Measurements from ENCODE around the gene TXNDC8. TPM values are rescaled to one million over a fixed set of nuclear protein-coding genes. Genes with fewer than 3 reads are reported as not detected.

The TXNDC8 gene
- total RNA-seq, 1 experiment from 2014 or later: not detected

DNA sequence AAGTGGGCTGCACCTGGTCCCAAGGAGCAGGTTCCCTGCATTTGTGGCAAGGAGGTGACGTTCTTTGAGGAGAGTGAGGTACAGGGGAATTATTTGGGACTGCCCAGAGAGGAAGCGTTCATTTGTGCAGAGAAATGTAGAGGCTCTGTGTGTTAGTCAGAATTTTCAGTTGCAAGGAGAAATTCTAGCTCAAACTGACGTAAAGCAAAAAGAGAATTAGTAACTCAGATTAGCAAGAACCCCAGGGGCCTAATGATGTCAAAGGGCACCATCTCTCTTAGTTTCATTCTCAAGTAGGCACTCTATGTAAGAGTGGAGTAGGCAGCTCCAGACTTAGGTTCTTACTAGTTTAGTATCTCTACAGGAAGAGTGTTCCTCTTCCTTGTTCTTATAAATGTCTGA lies 79.0 kb downstream of the TXNDC8 start:
- ChIA-PET CTCF (no interaction called here), POLR2A (no interaction called here)
- H3K4me1 ChIP-seq (ENCODE audit: control insufficient read depth, insufficient read depth, low read length): peaks cover 8% of the 10 kb centered on the region; the same call in 1 of the 2 replicates
- no peak overlapping the region for H3K4me3 ChIP-seq (ENCODE audit: low read depth in 2 of 2, low read length in 2 of 2)
- in situ Hi-C loops (cut with HindIII; ENCODE audit: low pct_unique_long_range_greater_than_20kb, low sequenced_read_pairs) (no loop called here), intact Hi-C loops (cut with micrococcal nuclease; ENCODE audit: unreplicated experiment) (no loop called here)
- no peaks in the 10 kb centered on the region for H3K27me3 ChIP-seq (ENCODE audit: control insufficient read depth, insufficient read depth, low read length)
- H3K9me3 ChIP-seq (ENCODE audit: control insufficient read depth, insufficient read depth, low read depth, low read length): no peaks in the 10 kb centered on the region
- ATAC-seq (no peak), DNase-seq (ENCODE audit: low read depth, low spot score) (no peak)
- BruUV-seq (replicated peaks): no TSS peak
- H3K27ac ChIP-seq (ENCODE audit: low read length): no peak overlapping the region
- H3K36me3 ChIP-seq (ENCODE audit: control insufficient read depth, insufficient read depth, low read length): no peaks in the 10 kb centered on the region; the same call in 1 of the 2 replicates
- no peak for TF ChIP-seq TCF7L2 (IDR thresholded peaks at IDR 0.05; ENCODE audit: low read depth, low read length)
- TF ChIP-seq, protein P1, sequence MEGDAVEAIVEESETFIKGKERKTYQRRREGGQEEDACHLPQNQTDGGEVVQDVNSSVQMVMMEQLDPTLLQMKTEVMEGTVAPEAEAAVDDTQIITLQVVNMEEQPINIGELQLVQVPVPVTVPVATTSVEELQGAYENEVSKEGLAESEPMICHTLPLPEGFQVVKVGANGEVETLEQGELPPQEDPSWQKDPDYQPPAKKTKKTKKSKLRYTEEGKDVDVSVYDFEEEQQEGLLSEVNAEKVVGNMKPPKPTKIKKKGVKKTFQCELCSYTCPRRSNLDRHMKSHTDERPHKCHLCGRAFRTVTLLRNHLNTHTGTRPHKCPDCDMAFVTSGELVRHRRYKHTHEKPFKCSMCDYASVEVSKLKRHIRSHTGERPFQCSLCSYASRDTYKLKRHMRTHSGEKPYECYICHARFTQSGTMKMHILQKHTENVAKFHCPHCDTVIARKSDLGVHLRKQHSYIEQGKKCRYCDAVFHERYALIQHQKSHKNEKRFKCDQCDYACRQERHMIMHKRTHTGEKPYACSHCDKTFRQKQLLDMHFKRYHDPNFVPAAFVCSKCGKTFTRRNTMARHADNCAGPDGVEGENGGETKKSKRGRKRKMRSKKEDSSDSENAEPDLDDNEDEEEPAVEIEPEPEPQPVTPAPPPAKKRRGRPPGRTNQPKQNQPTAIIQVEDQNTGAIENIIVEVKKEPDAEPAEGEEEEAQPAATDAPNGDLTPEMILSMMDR (IDR thresholded peaks at IDR 0.05): no peak
- TF ChIP-seq SIN3A (IDR thresholded peaks at IDR 0.05; ENCODE audit: borderline replicate concordance, insufficient read depth, low read depth, low read length): no peak
- TF ChIP-seq POLR2AphosphoS5 (IDR thresholded peaks at IDR 0.05; ENCODE audit: low read depth, low read length): no peak
- TF ChIP-seq, protein P2, sequence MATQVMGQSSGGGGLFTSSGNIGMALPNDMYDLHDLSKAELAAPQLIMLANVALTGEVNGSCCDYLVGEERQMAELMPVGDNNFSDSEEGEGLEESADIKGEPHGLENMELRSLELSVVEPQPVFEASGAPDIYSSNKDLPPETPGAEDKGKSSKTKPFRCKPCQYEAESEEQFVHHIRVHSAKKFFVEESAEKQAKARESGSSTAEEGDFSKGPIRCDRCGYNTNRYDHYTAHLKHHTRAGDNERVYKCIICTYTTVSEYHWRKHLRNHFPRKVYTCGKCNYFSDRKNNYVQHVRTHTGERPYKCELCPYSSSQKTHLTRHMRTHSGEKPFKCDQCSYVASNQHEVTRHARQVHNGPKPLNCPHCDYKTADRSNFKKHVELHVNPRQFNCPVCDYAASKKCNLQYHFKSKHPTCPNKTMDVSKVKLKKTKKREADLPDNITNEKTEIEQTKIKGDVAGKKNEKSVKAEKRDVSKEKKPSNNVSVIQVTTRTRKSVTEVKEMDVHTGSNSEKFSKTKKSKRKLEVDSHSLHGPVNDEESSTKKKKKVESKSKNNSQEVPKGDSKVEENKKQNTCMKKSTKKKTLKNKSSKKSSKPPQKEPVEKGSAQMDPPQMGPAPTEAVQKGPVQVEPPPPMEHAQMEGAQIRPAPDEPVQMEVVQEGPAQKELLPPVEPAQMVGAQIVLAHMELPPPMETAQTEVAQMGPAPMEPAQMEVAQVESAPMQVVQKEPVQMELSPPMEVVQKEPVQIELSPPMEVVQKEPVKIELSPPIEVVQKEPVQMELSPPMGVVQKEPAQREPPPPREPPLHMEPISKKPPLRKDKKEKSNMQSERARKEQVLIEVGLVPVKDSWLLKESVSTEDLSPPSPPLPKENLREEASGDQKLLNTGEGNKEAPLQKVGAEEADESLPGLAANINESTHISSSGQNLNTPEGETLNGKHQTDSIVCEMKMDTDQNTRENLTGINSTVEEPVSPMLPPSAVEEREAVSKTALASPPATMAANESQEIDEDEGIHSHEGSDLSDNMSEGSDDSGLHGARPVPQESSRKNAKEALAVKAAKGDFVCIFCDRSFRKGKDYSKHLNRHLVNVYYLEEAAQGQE (IDR thresholded peaks at IDR 0.05; ENCODE audit: insufficient read depth in 1 of 2, low read depth in 2 of 2, low read length in 1 of 2): no peak

DNA sequence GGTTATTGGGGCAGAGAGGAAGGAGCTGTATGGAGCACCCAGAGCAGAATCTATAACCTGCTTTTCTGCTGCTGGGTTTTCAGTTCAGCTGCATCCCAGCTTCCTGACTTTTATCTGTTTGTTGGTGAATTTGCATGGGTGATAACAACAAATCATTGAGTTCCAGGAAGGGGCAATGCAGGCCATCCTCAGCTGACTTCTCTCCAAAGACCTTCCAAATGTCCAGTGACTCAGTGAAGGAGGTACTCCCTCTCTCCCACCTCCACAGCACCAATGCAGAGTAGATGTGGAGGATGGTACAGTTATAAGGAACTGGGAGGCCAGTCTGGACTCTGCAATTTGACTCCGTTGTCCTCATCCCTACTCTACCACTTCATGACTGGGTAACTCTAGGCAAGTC lies 79.7 kb downstream of the TXNDC8 start:
- Histone ChIP-seq H3K27ac (ENCODE audit: low read length) (no peak overlapping the region), H3K4me1 (ENCODE audit: control insufficient read depth, insufficient read depth, low read length) (peaks cover 15% of the 10 kb centered on the region), H3K36me3 (ENCODE audit: control insufficient read depth, insufficient read depth, low read length) (no peaks in the 10 kb centered on the region; the same call in 1 of the 2 replicates), H3K9me3 (ENCODE audit: control insufficient read depth, insufficient read depth, low read depth, low read length) (no peaks in the 10 kb centered on the region), H3K27me3 (ENCODE audit: control insufficient read depth, insufficient read depth, low read length) (no peaks in the 10 kb centered on the region), H3K4me3 (ENCODE audit: low read depth in 2 of 2, low read length in 2 of 2) (peak overlapping the region; percentile 76 to 81; a peak in 3 of 4 replicates)
- in situ Hi-C loops (cut with HindIII; ENCODE audit: low pct_unique_long_range_greater_than_20kb, low sequenced_read_pairs): no loop called here
- CTCF ChIA-PET: no interaction called here
- BruUV-seq (replicated peaks): no TSS peak
- no peak for DNase-seq (ENCODE audit: low read depth, low spot score)
- no peak for ATAC-seq
- TF ChIP-seq, protein P1 (IDR thresholded peaks at IDR 0.05): no peak
- no peak for TF ChIP-seq SIN3A (IDR thresholded peaks at IDR 0.05; ENCODE audit: borderline replicate concordance, insufficient read depth, low read depth, low read length)
- TF ChIP-seq TCF7L2 (IDR thresholded peaks at IDR 0.05; ENCODE audit: low read depth, low read length): no peak
- TF ChIP-seq, protein P2 (IDR thresholded peaks at IDR 0.05; ENCODE audit: insufficient read depth in 1 of 2, low read depth in 2 of 2, low read length in 1 of 2): no peak
- TF ChIP-seq POLR2AphosphoS5 (IDR thresholded peaks at IDR 0.05; ENCODE audit: low read depth, low read length): no peak
- intact Hi-C loops (cut with micrococcal nuclease; ENCODE audit: unreplicated experiment): no loop called here
- POLR2A ChIA-PET: no interaction called here

All from Panc1 (cell line).